Right ventricle myocardium inferior (tissue), 1 donor: ENCODE data around the gene MVB12B. TPM values are rescaled to one million over a fixed set of nuclear protein-coding genes. Genes with fewer than 3 reads are reported as not detected.

ENCODE experiments used
- ATAC-seq: fragments of 200-7000 bp; cut with Tn5 transposase; one replicate; pipeline ENCODE4 v1.9.1; 2020; ENCODE audit warnings: mild to moderate bottlenecking, moderate library complexity
- DNase-seq: peaks from one replicate; pipeline ENCODE4 v3.0.0; 2021; ENCODE audit errors: missing footprints
- intact Hi-C: fragments of 100-400 bp; cut with DNase I; formaldehyde crosslinking; loops from one replicate; pipeline ENCODE4 v1.11.0; 2022
- total RNA-seq: library from RNA; stranded (reverse); fragmentation: NEBNext Ultra II Directional; extraction: Animal tissue kit (Norgen Biotek cat#: 25700); gene quantifications from one replicate; pipeline ENCODE4 v1.2.1, GENCODE V29; 2021
- donor health status: DM: no; HTN: yes; CAD: no; lungs with severe emphysema.

Gene MVB12B
- total RNA-seq, 1 donor from 2014 or later: 12.7 TPM

DNA sequence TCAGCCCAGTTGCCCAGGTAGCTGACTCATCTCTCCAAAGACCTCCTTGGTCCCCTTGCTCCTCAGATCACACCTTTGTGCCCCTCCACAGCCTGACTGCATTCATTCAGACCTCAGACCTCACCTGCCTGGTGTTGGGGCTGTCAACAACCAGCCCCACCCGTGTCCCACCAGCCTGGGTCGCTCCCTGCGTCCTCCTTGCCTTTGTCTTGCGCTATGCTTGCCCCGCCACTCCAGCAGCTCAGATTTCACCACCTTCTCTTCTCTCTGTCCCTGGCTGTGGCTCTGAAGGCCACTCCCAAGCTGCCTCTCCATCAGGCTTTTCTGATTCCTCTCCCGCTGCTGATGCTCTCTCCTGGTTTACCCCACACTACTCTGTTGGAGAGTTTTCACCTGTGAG is 103.5 kb downstream of the MVB12B start:
- ATAC-seq: no peak
- intact Hi-C loops: no loop called here
- no peak for DNase-seq

DNA sequence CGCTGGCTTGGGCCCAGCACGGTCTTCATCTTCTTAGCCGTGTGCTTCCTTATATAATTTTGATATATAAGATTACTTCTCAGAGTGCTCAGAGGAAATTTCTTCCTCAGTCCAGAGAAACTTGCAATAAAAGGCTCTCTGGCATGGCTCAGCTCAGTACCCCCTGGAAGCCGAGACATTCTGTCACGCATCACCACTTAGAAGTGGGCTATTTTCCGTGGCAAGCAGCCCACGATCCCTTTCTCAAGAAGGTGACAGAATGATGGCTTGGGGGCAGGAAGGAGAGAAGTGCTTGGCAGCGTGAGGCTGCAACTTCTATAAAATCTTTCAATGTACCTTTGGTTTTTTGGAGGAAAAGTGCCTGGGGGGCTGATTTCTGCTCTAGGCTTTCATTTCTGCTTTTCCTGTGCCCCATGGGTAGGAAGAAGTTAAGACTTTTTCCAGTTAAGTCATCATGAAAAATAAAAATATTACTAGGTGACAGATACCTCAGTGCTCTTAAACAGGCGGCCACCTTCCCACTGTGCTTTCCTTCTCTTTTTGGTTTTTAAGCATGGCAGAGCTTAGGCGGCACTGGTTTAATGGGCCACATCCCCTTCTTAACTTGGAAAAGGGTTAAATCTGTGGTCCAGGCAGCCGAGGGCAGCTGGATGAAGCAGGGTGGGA is 104.6 kb downstream of the MVB12B start:
- ATAC-seq (no peak), DNase-seq (no peak)
- intact Hi-C loops: no loop called here

DNA sequence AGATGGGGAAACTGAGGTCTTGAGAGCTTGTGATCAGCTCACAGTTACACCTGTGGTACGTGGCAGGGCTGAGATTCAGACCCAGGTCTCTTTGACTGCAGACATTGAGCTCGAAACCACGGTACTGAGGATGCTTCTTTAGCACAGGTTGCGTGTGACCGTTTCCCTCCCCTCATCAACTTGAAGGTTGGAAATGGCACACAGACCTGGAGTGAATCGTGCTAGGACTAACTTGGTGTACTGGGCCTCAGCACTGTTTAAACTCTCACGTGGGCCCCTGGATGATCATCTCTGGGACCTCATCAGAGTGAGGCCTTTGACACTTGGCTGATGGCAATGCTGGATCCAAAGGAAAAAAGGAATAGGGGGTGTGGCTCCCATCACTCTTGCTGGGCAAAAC is 106.0 kb downstream of the MVB12B start:
- no peak for ATAC-seq
- DNase-seq: no peak
- intact Hi-C loops: no loop called here

DNA sequence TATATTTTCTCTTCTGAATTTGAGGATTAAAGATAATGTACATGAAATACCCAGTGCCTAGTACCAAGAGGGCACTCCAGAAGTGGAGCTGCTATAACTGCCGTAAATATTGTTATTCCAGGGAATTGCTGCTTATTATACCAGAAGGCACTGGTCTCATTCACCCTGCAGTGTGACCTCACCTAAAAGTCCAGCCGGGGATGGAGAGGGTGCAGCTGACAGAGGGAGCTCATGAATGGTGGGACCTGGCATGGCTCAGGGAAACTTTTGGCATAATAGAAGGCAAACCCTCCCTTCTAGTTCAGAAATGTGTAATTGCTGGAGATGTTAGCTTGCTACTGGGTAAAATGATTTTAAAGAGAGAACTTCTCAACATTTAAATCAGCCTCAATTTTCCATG is 108.5 kb downstream of the MVB12B start:
- intact Hi-C loops: no loop called here
- no peak for ATAC-seq

DNA sequence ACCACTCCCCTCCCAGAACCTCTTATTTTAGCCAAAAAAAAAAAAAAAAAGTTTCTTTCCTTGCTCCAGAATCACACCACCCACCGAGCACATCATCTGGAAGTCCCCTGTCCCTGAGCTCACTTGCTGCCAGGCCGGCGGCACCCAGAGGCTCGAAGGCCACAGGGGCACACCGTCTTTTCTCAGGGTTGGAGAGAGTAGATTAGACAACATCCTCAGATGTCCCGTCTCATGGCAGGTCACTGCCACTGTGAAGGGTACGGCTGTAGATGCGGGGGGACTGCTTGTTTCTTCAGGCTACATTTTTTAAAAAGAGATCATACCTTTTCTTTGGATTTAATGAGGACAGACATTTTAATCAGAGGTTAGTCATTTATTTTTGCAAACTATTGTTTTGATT is 109.0 kb downstream of the MVB12B start:
- DNase-seq: no peak
- intact Hi-C loops: no loop called here
- no peak for ATAC-seq

More for the DNA sequence above, 108.5 kb downstream of the MVB12B start:
- DNase-seq: no peak

DNA sequence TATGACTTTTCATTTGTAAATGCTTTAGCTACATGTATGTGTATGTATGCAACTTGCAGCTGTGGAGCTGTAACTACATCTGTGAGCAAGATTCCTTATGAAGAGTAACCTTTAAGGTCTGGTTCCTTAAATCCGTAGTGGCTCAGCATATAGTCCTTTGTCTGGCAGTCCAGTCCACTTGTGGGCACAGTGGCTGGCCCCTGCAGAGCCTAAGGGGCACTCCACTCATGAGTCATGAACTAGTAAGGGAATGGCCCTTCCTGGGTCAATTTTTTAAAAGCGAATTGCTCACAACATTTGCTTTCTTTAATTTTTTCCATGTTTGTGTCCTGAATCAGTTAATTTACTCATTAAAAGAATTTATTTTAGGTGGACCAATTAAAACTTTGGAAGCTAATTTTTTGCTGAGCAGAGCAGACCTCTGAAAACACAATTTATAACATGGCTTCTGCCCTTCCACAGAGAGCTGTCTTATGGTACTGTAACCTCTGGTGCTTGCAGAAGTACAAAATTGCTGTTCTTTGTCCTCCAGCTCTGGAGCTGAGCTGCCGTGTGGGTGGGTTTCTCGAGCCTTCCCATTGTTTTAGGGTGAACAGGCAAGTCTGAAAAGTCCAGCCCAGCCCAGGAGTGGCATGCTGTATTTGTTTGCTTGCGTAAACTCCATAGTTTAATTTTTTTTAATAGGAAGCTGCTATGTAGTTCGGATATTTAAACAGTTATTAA is 110.1 kb downstream of the MVB12B start:
- ATAC-seq (no peak), DNase-seq (no peak)
- intact Hi-C loops: no loop called here

DNA sequence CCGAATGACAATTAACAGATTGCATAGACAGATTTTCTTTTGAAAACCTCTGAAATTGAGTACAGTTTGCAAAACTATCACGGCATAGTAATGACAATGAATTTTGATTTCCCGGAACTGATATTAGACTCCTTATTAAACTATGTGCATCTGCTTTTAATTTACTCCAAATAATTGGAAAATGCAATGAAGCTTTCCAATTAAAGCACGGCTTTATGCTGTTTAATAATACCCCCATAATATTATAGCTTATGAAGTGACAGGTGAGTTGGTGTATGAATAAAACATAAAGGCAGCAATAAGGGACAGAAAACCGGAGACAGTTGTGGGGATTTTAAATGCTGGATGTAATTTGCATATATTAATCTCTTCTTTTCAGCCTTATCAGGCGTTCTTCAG is 110.6 kb downstream of the MVB12B start:
- ATAC-seq (no peak), DNase-seq (no peak)
- intact Hi-C loops: no loop called here

DNA sequence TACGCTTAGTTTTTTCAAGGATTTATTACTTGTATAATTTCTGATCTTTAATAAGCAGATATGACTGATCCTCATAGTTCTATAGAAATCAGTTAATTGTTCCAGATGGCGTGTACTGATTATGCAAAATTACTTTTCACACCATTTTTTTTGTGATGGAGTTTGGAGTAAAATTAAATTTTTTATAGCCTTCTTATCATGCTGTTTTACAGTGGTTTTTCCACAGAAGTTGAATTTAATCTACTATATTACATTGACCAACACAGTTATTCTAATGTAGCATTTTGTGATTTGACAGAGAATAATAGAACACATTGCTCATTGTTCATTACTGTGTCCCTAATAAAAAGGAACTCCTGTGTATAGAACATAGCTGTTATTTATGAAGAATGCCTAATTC is 111.1 kb downstream of the MVB12B start:
- intact Hi-C loops: no loop called here
- ATAC-seq: no peak
- no peak for DNase-seq

DNA sequence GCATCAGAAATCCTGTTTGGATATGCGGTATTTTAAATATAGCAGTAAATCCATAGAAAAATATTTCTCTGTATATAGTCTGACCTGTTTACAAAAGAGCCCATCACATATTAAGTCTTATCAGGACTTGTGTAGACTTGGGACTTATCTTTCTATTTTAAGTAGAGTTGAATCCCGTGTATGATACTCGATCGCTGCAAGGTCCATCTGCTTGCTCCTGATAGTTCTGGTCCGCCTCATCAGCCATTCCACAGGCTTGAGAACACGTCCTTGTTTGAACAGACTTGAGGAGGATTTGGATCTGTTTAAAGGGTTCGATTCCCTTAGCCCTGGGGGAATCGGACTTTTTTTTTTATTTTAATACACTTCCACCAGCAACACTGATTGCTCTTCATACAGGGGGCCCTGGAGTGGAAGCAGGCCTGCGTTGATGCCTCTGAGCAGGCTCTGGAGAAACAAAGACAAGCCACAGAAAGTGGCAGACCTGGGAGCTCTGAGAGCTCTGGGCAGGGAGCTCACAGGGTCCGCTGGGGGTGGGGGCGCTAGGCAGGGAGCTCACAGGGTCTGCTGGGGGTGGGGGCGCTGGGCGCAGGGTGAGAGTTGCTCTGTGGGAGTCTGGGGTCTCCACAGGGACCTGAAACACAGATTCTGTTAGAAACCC is 112.2 kb downstream of the MVB12B start:
- DNase-seq: no peak
- intact Hi-C loops: no loop called here
- ATAC-seq: no peak

DNA sequence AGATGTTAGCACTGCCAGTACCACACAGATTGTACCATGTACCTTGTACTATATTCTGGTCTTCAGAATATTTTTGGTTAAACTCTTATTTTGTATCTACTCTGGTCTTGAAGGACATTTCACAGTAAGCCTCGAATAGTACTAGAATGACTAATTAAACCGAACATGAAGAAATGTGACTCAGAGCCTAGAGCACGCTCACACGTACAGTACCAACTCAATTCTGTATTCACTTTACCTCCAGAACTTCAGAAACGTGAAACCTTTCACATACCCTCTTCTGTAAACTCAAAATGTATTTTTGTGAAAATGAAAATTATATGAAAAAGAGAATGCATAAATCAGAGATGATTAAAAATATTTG is 112.8 kb downstream of the MVB12B start:
- DNase-seq (no peak), ATAC-seq (no peak)
- intact Hi-C loops: no loop called here

DNA sequence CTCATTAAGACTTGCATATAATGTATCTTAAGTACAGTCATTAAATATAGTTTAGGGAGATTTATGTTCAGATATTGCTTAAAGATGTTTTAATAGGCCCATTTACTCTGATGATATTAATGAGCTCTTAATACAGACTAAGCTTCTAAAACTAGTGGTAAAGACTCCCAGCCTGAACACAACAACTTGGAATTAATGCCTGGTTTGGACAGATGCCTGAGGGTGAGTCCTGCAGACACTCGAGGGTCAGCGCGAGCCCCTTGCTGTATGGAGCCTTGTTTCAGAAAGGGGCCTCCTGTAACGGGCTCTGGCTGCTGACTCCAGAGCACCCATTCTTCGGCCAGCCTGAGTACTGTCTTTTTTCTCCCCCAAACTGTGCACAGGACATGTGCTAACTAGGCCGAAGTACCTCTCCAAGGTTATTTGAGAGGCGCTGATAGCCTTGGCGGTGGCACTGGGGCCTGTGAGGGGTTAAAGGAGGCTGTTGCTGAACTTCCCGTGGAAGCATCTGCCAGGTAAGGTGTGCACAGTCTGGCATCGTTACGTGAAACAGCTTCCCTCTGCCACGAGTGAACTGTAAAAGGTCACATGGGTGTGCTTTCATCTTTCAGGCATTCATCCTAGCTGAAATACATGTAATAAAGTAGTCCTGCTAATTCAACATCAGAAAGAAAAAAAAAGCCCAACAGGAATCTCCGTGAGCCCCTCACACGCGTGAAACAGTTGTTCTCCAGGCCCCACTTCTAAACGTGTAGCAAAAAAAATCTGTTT is 113.4 kb downstream of the MVB12B start:
- ATAC-seq (no peak), DNase-seq (no peak)
- intact Hi-C loops: no loop called here

DNA sequence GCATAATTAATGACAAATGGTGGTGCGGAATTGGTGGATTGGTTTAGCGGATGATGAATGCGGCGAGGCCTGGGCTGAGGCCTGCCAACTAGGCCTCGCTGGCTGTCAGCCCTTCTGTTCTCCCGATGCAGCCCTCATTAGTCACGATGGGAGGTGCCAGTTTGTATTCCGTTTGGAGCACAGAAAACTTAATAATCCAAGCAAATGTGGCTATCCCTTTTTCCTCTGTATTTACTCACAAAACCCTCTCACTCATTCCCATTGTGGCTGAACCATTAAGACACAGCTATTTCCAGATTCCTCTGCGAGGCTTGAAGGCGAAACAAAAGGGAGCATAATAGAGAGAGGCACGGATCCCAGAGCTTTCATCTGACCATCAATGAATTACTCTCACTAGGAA is 114.3 kb downstream of the MVB12B start:
- ATAC-seq (no peak), DNase-seq (no peak)
- intact Hi-C loops: no loop called here

DNA sequence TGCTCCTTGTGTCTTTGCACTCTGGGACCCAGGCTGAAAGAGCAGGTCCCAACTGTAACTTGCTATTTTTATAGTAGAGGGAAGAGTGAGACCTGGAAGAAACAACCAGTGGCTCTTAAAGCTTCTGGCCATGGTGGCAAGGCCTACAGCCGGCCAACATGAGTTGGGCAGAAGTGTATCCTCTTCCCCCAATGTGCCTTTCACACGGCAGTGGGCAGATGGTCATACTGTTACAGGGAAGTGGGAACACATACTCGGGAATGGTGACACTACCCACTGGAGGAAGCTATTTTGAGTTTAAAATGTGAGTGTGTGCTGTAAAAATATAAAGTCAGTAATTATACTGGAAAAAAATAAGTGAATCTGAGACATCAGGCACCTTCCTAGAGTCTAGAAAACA is 116.0 kb downstream of the MVB12B start:
- ATAC-seq (no peak), DNase-seq (no peak)
- intact Hi-C loops: no loop called here

DNA sequence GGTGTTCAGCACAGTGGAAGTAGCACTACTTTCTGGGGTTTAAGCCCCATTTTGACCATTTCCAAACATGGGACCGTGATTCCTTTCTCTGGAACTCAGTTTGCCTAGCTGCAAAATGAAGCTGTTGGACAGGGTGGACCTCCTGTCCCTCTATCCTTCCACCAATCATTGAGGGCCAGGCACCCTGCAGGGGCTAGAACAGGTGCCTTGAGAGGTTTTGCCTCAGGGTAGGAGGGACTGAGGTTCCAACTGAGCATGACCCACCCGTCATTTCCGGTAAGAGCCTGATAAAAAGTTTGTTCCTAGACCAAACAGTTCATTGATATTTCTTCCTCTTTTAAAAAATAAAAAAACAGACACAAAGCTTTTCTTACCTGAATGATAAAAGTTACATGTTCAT is 116.5 kb downstream of the MVB12B start:
- DNase-seq (no peak), ATAC-seq (no peak)
- intact Hi-C loops: no loop called here

DNA sequence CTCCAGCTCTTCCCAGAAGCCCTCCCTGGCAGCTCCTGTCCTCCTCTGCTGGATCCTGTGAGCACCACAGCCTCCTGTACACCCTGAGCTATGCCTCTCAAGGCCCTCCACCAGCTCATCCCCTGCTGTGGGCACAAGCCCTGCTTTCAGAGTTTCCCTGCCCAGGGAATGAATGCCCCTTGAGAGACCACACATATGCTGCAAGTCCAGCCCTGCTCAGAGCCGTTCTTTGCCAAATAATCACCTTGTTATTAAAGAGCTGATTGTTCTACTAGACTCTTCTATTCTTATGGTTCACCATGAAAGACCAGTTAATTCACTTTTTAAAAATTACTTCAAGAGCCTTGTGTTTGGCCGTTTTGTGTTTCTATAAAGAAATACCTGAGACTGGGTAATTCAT is 121.5 kb downstream of the MVB12B start:
- DNase-seq: no peak
- ATAC-seq: no peak
- intact Hi-C loops: no loop called here

DNA sequence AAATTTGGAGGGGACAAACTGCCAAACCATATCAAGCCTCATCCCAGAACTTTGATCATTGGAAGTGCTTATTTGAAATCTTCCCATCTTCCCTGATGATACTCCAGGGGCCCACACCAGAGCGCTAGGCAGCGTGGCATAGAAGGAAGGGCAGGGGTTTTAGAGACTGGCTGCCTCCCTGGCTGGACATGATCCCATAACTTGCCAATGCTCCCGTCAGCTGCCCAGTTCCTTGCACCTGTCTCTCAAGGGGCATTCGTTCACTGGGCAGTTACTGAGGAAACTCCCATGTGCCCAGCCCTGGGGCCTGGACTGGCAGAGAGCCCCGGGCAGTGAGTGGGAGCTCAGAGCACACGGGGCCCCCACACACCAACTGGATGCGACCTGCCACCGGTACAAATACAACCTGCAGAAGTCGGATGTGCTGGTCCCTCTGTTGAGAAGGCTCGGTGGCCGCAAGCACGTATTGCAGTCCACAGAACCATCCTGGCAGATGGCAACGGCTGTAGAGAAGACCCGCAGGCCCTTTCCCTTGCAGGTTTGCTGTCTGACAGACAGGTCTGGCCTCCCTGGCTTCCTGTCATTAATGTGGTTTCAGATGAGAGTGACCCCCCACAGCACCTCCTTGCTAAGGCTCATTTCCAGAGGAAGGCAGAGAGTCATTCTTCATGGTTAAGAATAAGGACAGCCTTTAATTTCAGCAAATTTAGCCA is 122.4 kb downstream of the MVB12B start:
- DNase-seq (no peak), ATAC-seq (no peak)
- intact Hi-C loops: no loop called here

DNA sequence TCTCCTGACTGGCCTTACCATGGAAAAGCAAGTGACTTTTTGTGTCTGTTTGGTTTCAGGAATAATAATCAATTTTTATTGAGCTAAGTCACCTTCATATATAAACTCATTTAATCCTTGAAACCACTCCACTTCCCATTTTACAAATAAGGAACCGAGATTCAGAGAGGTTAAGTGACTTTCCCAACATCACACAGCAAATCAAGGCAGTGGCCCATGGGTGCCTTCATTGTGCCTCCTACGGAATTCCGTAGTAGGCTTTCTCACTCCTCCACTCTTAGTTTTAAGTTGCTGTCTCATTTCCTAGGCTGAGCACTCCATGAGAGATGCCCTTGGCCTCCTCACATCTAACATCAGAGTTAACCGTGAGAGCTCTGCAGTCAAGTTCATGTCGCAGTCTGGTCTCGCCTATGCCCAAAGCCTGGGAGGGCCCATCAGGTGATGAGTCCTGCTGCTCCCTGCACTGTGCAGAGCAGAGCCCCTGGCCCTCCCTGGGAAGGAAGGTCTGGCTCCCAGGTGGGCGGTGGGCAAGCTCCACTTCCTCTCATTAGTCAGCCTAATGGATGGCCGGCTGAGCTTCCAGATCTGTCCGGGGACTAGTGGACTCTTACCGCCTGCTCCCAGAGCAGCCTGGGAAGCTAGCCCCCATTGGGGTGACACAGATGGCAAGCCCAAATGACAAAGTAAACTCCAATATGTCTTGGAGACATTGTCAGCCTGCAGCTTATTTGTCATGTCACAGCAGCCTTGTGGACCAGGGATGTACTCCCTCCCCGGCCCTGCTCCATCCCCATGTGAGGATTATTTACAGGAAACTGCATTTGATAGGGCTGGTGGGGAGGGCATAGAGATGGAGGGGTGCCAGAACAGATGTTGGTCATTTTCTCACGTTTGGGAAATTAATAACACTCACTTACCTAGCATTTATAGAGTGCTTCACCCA is 123.4 kb downstream of the MVB12B start:
- DNase-seq (no peak), ATAC-seq (no peak)
- intact Hi-C loops: no loop called here

DNA sequence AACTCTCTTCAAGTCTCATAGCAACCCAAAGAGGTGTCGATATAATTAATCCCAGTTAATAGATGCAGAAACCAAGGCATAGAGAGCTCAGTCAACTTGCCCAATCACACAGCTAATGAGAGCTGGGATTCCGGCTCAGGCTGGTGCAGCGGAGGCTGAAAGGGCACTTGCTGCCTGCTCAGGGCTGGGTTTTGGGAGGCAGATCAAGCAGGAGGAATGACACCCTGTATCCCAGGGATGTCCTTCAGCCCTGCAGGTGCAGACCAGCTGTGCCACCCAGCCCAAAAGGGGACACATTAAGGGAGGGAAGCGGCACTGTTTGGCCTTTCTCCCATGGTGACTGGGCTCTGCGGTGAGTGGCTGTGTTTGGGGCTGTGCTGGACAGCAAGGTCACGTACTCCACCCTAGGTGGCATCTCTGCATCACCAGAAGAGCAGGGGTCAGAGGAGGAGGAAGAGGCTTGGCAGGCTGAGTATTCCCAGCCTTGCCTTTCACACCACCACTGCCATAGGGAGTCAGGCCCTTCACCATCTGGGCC is 124.1 kb downstream of the MVB12B start:
- no peak for DNase-seq
- intact Hi-C loops: no loop called here
- no peak for ATAC-seq
